DOHH2 (cell line): Measurements from ENCODE around the gene LHFPL6.

Experiments
- EZH2phosphoT487 ChIP-seq: fragments of 200-600 bp; sonication (generic); IDR thresholded peaks from 2 replicates; pipeline ENCODE4 v1.6.1; 2017; ENCODE audit warnings: borderline replicate concordance, mild to moderate bottlenecking, antibody characterized with exemption, low read length, moderate library complexity, mixed read lengths
- TF ChIP-seq, protein P1 (sequence below): fragments of 200-600 bp; sonication (generic); IDR thresholded peaks from one replicate; pipeline ENCODE4 v1.5.1; 2014; ENCODE audit warnings: antibody characterized with exemption, mild to moderate bottlenecking, low read depth, low read length; ENCODE audit not compliant: poor library complexity, severe bottlenecking

DNA sequence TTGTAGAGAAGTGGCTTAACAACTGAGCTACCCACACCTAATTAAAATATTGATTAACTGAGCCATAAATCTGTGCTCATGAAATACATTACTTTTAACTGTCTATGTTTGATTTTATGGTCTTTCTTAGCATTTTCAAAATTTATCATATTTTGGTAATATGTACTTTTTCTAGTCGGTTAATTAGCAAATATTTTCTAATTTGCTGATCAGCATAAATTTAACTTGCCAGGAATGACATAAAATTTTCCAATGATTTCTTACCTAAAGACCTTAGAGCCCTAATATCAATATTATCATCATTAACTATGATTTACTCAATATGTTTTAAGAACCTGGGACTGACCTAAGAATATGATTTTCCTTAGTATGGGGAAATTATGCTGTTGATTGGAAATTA lies 32.6 kb upstream of the LHFPL6 start:
- TF ChIP-seq, protein P1, sequence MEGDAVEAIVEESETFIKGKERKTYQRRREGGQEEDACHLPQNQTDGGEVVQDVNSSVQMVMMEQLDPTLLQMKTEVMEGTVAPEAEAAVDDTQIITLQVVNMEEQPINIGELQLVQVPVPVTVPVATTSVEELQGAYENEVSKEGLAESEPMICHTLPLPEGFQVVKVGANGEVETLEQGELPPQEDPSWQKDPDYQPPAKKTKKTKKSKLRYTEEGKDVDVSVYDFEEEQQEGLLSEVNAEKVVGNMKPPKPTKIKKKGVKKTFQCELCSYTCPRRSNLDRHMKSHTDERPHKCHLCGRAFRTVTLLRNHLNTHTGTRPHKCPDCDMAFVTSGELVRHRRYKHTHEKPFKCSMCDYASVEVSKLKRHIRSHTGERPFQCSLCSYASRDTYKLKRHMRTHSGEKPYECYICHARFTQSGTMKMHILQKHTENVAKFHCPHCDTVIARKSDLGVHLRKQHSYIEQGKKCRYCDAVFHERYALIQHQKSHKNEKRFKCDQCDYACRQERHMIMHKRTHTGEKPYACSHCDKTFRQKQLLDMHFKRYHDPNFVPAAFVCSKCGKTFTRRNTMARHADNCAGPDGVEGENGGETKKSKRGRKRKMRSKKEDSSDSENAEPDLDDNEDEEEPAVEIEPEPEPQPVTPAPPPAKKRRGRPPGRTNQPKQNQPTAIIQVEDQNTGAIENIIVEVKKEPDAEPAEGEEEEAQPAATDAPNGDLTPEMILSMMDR: no peak
- TF ChIP-seq EZH2phosphoT487: no peak
